OCI-LY7 (cell line): ENCODE data around the gene MTHFD2. TPM values are rescaled to one million over a fixed set of nuclear protein-coding genes. Genes with fewer than 3 reads are reported as not detected.

Experiments used
- BruUV-seq: library from RNA; stranded (reverse); fragments of 400-500 nt; replicated peaks from 2 replicates; lab custom pipeline; 2021; lab: Mats Ljungman, UMichigan
- CTCF ChIA-PET: fragments of 300-600 bp; sonication (Branson Sonifier 250); formaldehyde crosslinking; loops from one replicate; lab custom pipeline; 2022; ENCODE audit warnings: antibody characterized with exemption; ENCODE audit not compliant: unreplicated experiment; lab: Charles Lee
- POLR2A ChIA-PET: fragments of 300-600 bp; sonication (Branson Sonifier 250); formaldehyde crosslinking; loops from one replicate; lab custom pipeline; 2022; ENCODE audit warnings: antibody characterized with exemption; lab: Charles Lee
- DNase-seq: peaks from one replicate; pipeline ENCODE4 v3.0.0-alpha.2; 2015; ENCODE audit warnings: low spot score
- H2AFZ ChIP-seq: fragments of 200-600 bp; sonication (generic), shearing (Covaris generic); 2 replicates; pipeline ENCODE4 v1.6.1; 2014; ENCODE audit warnings: mild to moderate bottlenecking, antibody characterized with exemption, low read length, moderate library complexity
- H3K27ac ChIP-seq: fragments of 200-600 bp; sonication (generic); 2 replicates; pipeline ENCODE4 v1.5.1; 2014; ENCODE audit warnings: mixed run types, low read depth, mild to moderate bottlenecking, moderate library complexity, low read length, inconsistent platforms; ENCODE audit not compliant: poor library complexity, severe bottlenecking
- H3K36me3 ChIP-seq: fragments of 200-600 bp; sonication (generic); 2 replicates; pipeline ENCODE4 v1.6.1; 2014; ENCODE audit warnings: mild to moderate bottlenecking, antibody characterized with exemption, low read length, moderate library complexity, mixed read lengths; ENCODE audit not compliant: insufficient read depth
- H3K4me1 ChIP-seq: fragments of 200-600 bp; sonication (generic); 2 replicates; pipeline ENCODE4 v1.5.1; 2014; ENCODE audit warnings: mild to moderate bottlenecking, low read length; ENCODE audit not compliant: insufficient read depth, poor library complexity, severe bottlenecking
- H3K4me2 ChIP-seq: fragments of 200-600 bp; sonication (generic); 2 replicates; pipeline ENCODE4 v1.6.1; 2014; ENCODE audit warnings: mild to moderate bottlenecking, low read length
- H3K4me3 ChIP-seq: fragments of 200-600 bp; sonication (generic); 2 replicates; pipeline ENCODE4 v1.5.1; 2014; ENCODE audit warnings: mild to moderate bottlenecking, low read depth, low read length; ENCODE audit not compliant: poor library complexity, severe bottlenecking
- H3K79me2 ChIP-seq: fragments of 200-600 bp; sonication (generic); 2 replicates; pipeline ENCODE4 v1.6.1; 2016; ENCODE audit warnings: low read depth, mild to moderate bottlenecking, low read length, moderate library complexity, mixed read lengths; ENCODE audit not compliant: insufficient read depth
- H3K9me2 ChIP-seq: fragments of 200-600 bp; sonication (generic); 2 replicates; pipeline ENCODE4 v1.6.1; 2016; ENCODE audit warnings: mild to moderate bottlenecking, low read length, mixed read lengths; ENCODE audit not compliant: insufficient read depth
- H3K9me3 ChIP-seq: fragments of 200-600 bp; sonication (generic); 2 replicates; pipeline ENCODE4 v1.6.1; 2014; ENCODE audit warnings: mild to moderate bottlenecking, mixed run types, low read length, mixed read lengths
- H4K20me1 ChIP-seq: fragments of 200-600 bp; sonication (generic); 2 replicates; pipeline ENCODE4 v1.6.1; 2014; ENCODE audit warnings: mild to moderate bottlenecking, antibody characterized with exemption, low read length, moderate library complexity, mixed read lengths; ENCODE audit not compliant: insufficient read depth
- CTCF ChIP-seq: fragments of 200-600 bp; sonication (generic); conservative IDR thresholded peaks from 2 replicates; pipeline ENCODE4 v1.5.1; 2014; ENCODE audit warnings: mild to moderate bottlenecking, antibody characterized with exemption, low read length, moderate library complexity, mixed read lengths
- EZH2phosphoT487 ChIP-seq: fragments of 200-600 bp; sonication (generic); IDR thresholded peaks from 2 replicates; pipeline ENCODE4 v1.6.1; 2018; ENCODE audit warnings: low read depth, borderline replicate concordance, mild to moderate bottlenecking, mixed run types, antibody characterized with exemption, low read length, moderate library complexity, mixed read lengths
- intact Hi-C: fragments of 100-400 bp; cut with micrococcal nuclease; formaldehyde crosslinking; loops from one replicate; pipeline ENCODE4 v1.10.0; 2022; ENCODE audit not compliant: unreplicated experiment
- total RNA-seq, 2 experiments: library from RNA; depleted of rRNA in 1 of 2; stranded (reverse); fragments of >200 nt in 1 of 2; shearing (Covaris generic) in 1 of 2; gene quantifications; 2 replicates each; pipeline ENCODE4 v1.2.3, GENCODE V29; 2014 to 2022

Gene MTHFD2
- total RNA-seq, 2 experiments from 2014 or later = 220 to 365 TPM

GRCh38 chr2:74155830-74156229 is 42.6 kb upstream of the MTHFD2 start:
- peaks cover 12% of the 10 kb centered on the region for H3K4me1 ChIP-seq
- no TSS peak for BruUV-seq

GRCh38 chr2:74162951-74163350 is 35.5 kb upstream of the MTHFD2 start:
- BruUV-seq = no TSS peak
- H4K20me1 ChIP-seq = no peaks in the 10 kb centered on the region
- H2AFZ ChIP-seq = no peak overlapping the region
- no peak for TF ChIP-seq CTCF
- no peak for TF ChIP-seq EZH2phosphoT487
- no peak overlapping the region for H3K4me3 ChIP-seq
- CTCF ChIA-PET = no interaction called here
- H3K27ac ChIP-seq = no peak overlapping the region
- no peak overlapping the region for H3K4me2 ChIP-seq
- peaks cover 100% of the 10 kb centered on the region for H3K36me3 ChIP-seq
- intact Hi-C loops = no loop called here
- H3K9me3 ChIP-seq = peaks cover 9% of the 10 kb centered on the region; the same call in 1 of the 2 replicates
- no peaks in the 10 kb centered on the region for H3K4me1 ChIP-seq
- POLR2A ChIA-PET = interaction anchor here (1.5 kb wide), 1 partner anchor 12 kb away, joined by 4 read pairs; no protein-coding TSS in a partner anchor
- H3K9me2 ChIP-seq = no peaks in the 10 kb centered on the region
- H3K79me2 ChIP-seq = peaks cover 63% of the 10 kb centered on the region
- no peak for DNase-seq

More at GRCh38 chr2:74155830-74156229, 42.6 kb upstream of the MTHFD2 start:
- Histone ChIP-seq H2AFZ (no peak overlapping the region), H3K79me2 (peaks cover 13% of the 10 kb centered on the region; the same call in 1 of the 2 replicates), H4K20me1 (peaks cover 10% of the 10 kb centered on the region; the same call in 1 of the 2 replicates), H3K36me3 (peaks cover 98% of the 10 kb centered on the region), H3K4me2 (no peak overlapping the region), H3K4me3 (no peak overlapping the region), H3K9me2 (no peaks in the 10 kb centered on the region), H3K27ac (no peak overlapping the region), H3K9me3 (no peaks in the 10 kb centered on the region)
- intact Hi-C loops = no loop called here
- no peak for DNase-seq
- POLR2A ChIA-PET = interaction anchor here (1.2 to 1.3 kb wide), 2 partner anchors 28 to 55 kb away, joined by 3 to 5 read pairs; no protein-coding TSS in a partner anchor
- CTCF ChIA-PET = no interaction called here
- no peak for TF ChIP-seq EZH2phosphoT487
- TF ChIP-seq CTCF = no peak

- no peak overlapping the region for H3K4me2 ChIP-seq
- no peak overlapping the region for H2AFZ ChIP-seq
- ChIA-PET POLR2A (no interaction called here), CTCF (no interaction called here)
- intact Hi-C loops = loop anchor here (5.0 kb wide), 1 partner anchor 48 kb away; no protein-coding TSS in a partner anchor
- no peak for DNase-seq
- peaks cover 79% of the 10 kb centered on the region for H3K79me2 ChIP-seq
- TF ChIP-seq EZH2phosphoT487 = no peak
- TF ChIP-seq CTCF = no peak
- peaks cover 9% of the 10 kb centered on the region; the same call in 1 of the 2 replicates for H3K9me3 ChIP-seq
- no peaks in the 10 kb centered on the region for H3K4me1 ChIP-seq
- no TSS peak for BruUV-seq
- no peaks in the 10 kb centered on the region for H3K9me2 ChIP-seq
- no peaks in the 10 kb centered on the region for H4K20me1 ChIP-seq
- no peak overlapping the region for H3K4me3 ChIP-seq
- H3K36me3 ChIP-seq = peaks cover 100% of the 10 kb centered on the region
- H3K27ac ChIP-seq = no peak overlapping the region
These were observed 33.7 kb upstream of the MTHFD2 start for GRCh38 chr2:74164761-74165160.
